HG03097 (cell line): ENCODE data around the gene CD4.

ENCODE experiments used
- ATAC-seq: cut with Tn5 transposase; IDR thresholded peaks from one replicate; pipeline ENCODE4 v1.9.1; 2021; ENCODE audit not compliant: unreplicated experiment, low FRiP score

Gene CD4

GRCh38 chr12:6809056-6809455 is 19.7 kb downstream of the CD4 start:
- no peak for ATAC-seq

- no peak for ATAC-seq
Observed at GRCh38 chr12:6810758-6811157, 21.4 kb downstream of the CD4 start.

- ATAC-seq, result no peak
Observed at GRCh38 chr12:6813363-6813762, 24.0 kb downstream of the CD4 start.

GRCh38 chr12:6816598-6816997 is 27.3 kb downstream of the CD4 start:
- no peak for ATAC-seq

GRCh38 chr12:6817098-6817497 is 27.8 kb downstream of the CD4 start:
- no peak for ATAC-seq

GRCh38 chr12:6817662-6818157 is 28.4 kb downstream of the CD4 start:
- no peak for ATAC-seq

GRCh38 chr12:6818222-6818621 is 28.9 kb downstream of the CD4 start:
- no peak for ATAC-seq

- ATAC-seq, result no peak
Observed at GRCh38 chr12:6818645-6819044, 29.3 kb downstream of the CD4 start.

GRCh38 chr12:6819106-6820030 is 30.0 kb downstream of the CD4 start:
- ATAC-seq, result no peak

- no peak for ATAC-seq
Observed at GRCh38 chr12:6820166-6820565, 30.8 kb downstream of the CD4 start.

GRCh38 chr12:6821591-6822425 is 32.5 kb downstream of the CD4 start, which contains the start of gene GPR162:
TSS of gene GPR162 (plus strand) at chr12:6821821. CDS start at chr12:6823899, 2,078 bp downstream.
- ATAC-seq, result no peak

GRCh38 chr12:6822426-6823135 is 33.3 kb downstream of the CD4 start:
- ATAC-seq, result no peak

GRCh38 chr12:6823182-6824084 is 34.1 kb downstream of the CD4 start:
- ATAC-seq, result no peak

GRCh38 chr12:6824085-6824775 is 34.9 kb downstream of the CD4 start:
- ATAC-seq, result no peak

- no peak for ATAC-seq
Observed at GRCh38 chr12:6824901-6825381, 35.6 kb downstream of the CD4 start.

GRCh38 chr12:6825398-6826124 is 36.2 kb downstream of the CD4 start:
- no peak for ATAC-seq

- ATAC-seq, result no peak
Observed at GRCh38 chr12:6826125-6826733, 36.9 kb downstream of the CD4 start.
